NCI-H2081 (cell line): ENCODE measurements around the gene BMP7.

Experiments used
- DNase-seq, 2 experiments: peaks; one replicate each; lab custom pipeline; 2025; lab: John Stamatoyannopoulos, UW

BMP7 gene

GRCh38 chr20:57190536-57191264 lies 75.7 kb downstream of the BMP7 start:
- no peak for DNase-seq

GRCh38 chr20:57189713-57190112 lies 76.7 kb downstream of the BMP7 start:
- DNase-seq = no peak

- DNase-seq = no peak
These were observed 77.8 kb downstream of the BMP7 start for GRCh38 chr20:57188576-57189079.

GRCh38 chr20:57188056-57188455 lies 78.4 kb downstream of the BMP7 start:
- DNase-seq = no peak

- no peak for DNase-seq
These were observed 79.3 kb downstream of the BMP7 start for GRCh38 chr20:57187068-57187634.

- DNase-seq = no peak
These were observed 80.2 kb downstream of the BMP7 start for GRCh38 chr20:57186192-57186591.

GRCh38 chr20:57185188-57185743 lies 81.2 kb downstream of the BMP7 start:
- DNase-seq = no peak

GRCh38 chr20:57183457-57184009 lies 82.9 kb downstream of the BMP7 start:
- DNase-seq = no peak

GRCh38 chr20:57181639-57182038 lies 84.8 kb downstream of the BMP7 start:
- no peak for DNase-seq

- DNase-seq = no peak
These were observed 85.5 kb downstream of the BMP7 start for GRCh38 chr20:57180954-57181353.

GRCh38 chr20:57180387-57180786 lies 86.1 kb downstream of the BMP7 start:
- no peak for DNase-seq

GRCh38 chr20:57179265-57179664 lies 87.2 kb downstream of the BMP7 start:
- DNase-seq = no peak

- DNase-seq = no peak
These were observed 87.8 kb downstream of the BMP7 start for GRCh38 chr20:57178582-57179111.

- DNase-seq = no peak
These were observed 88.7 kb downstream of the BMP7 start for GRCh38 chr20:57177636-57178280.

- DNase-seq = no peak
These were observed 89.6 kb downstream of the BMP7 start for GRCh38 chr20:57176842-57177241.

GRCh38 chr20:57175397-57176010 lies 90.9 kb downstream of the BMP7 start:
- no peak for DNase-seq

GRCh38 chr20:57174737-57175136 lies 91.7 kb downstream of the BMP7 start:
- no peak for DNase-seq

GRCh38 chr20:57173986-57174385 lies 92.5 kb downstream of the BMP7 start:
- no peak for DNase-seq

- DNase-seq = no peak
These were observed 93.4 kb downstream of the BMP7 start for GRCh38 chr20:57173041-57173440.

- DNase-seq = no peak
These were observed 96.1 kb downstream of the BMP7 start for GRCh38 chr20:57170343-57170742.

- DNase-seq = no peak
These were observed 97.3 kb downstream of the BMP7 start for GRCh38 chr20:57169162-57169561.
